GM19025 (cell line): ENCODE measurements around the gene SLC27A3.

Experiments
- ATAC-seq: cut with Tn5 transposase; IDR thresholded peaks from one replicate; pipeline ENCODE4 v1.9.1; 2021; ENCODE audit warnings: mild to moderate bottlenecking, low read depth, moderate library complexity; ENCODE audit not compliant: unreplicated experiment

Gene SLC27A3

GRCh38 chr1:153796786-153797659 is 21.8 kb downstream of the SLC27A3 start:
- ATAC-seq, result no peak

GRCh38 chr1:153798468-153798780 is 23.2 kb downstream of the SLC27A3 start:
- ATAC-seq, result no peak

DNA sequence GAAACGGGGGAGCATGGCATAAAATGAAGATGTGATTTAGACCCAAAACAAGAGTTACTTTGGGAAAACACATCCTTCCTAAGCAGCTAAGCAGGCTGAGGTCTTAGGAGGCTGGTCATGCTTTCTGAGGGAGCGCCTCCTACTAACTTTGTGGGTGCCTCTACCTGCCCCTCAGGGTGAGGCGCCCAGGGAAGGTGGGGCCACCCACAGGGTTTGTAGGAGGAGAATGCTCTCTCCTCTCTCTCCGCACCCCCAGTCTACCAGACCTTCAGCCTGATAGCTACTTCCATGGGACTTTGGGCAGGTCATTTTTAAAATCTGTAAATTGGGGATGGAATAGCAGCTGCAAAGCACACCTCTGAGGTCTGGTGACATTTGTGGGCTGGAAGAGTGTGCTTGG is 23.8 kb downstream of the SLC27A3 start:
- ATAC-seq, result no peak

- ATAC-seq, result no peak
Measured at GRCh38 chr1:153799566-153800465, 24.6 kb downstream of the SLC27A3 start.

GRCh38 chr1:153800516-153800915 is 25.3 kb downstream of the SLC27A3 start:
- no peak for ATAC-seq

GRCh38 chr1:153801028-153801625 is 25.9 kb downstream of the SLC27A3 start:
- no peak for ATAC-seq

DNA sequence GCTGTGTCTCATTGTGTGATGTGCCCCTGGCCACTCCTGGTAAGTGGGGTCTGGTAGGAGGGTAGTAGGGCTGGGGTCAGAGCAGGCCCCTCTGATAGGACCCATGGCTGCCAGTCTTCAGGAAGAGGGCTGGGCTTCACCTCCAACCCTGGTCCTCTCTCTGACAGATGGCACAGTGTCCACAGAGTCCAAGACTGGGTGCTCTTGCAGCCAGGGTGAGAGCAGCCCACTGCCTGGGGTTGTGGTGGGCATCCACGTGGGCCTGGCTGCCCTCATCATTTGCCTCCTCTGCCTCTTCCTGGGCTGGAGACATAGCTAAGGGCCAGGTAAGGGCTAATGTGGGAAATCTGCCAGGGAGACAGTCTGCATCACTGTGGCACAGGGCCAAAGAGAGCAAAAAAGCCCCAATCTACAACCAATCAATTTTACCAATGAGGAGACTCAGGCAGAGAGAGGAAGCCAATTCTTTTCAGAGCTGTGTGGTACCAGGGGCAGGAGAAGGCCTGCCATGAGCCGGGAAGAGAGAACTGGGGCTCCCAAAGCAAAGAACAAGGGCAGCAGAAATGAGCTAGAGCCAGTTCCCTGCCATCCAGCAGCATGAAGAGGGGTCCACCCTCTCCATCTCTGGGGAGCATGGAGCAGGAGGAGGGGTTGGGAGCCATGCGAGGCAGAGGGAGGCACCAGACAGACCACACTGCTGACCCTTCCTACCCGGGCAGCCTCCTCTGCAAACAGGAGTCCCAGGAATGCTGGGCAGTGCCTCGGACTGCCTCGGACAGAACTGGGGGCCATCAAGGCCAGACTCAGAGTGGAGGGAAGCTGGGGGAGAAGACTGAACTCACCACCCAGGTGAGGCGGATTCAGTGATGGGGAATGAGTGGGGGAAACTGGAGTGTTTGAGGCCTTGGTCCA is 26.8 kb downstream of the SLC27A3 start:
- ATAC-seq, result no peak

- no peak for ATAC-seq
Measured at GRCh38 chr1:153803470-153804056, 28.4 kb downstream of the SLC27A3 start.

- no peak for ATAC-seq
Measured at GRCh38 chr1:153804112-153804511, 28.9 kb downstream of the SLC27A3 start.

- ATAC-seq, result peak; percentile 95
Measured at GRCh38 chr1:153805042-153805745, 30.0 kb downstream of the SLC27A3 start.

- ATAC-seq, result no peak
Measured at GRCh38 chr1:153805886-153806719, 30.9 kb downstream of the SLC27A3 start.

- ATAC-seq, result no peak
Measured at GRCh38 chr1:153816283-153816889, 41.2 kb downstream of the SLC27A3 start.

- ATAC-seq, result no peak
Measured at GRCh38 chr1:153818876-153819275, 43.7 kb downstream of the SLC27A3 start.

DNA sequence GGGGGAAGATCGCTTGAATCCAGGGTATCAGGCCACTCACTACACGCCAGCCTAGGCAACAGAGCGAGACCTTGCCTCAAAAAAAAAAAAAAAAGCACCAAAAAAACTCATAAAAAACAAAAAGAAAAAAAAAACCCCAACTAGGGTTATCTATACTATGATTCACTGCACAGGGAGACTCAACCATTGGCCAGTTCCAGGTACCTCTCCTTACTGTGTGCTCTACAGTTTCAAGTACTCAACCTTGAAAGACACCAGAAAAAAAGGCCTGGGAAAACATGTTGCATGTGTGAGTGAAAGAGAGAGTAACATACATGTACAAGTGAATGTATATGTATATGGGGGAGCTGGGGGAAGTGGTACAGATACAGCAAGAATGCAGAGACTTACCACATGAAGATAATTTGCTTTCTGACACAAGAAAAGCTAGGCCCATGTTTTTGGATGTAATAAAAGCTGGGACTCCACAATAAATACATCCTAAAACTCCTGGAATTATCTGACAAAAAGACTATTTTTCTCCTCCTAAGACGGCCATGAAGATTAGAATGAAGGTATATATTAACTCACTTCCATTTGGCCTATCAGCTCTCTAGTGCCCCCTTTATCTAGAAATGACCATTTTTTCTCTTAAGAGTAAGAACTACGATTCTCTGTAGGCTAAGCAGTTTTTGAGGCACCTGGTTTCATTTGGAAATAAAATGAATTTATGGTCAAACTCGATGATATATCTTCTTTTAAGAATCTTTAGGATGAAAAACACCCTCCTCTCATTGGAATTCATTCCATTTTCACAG is 52.2 kb downstream of the SLC27A3 start:
- ATAC-seq, result no peak
